ENCODE measurements around the gene NGLY1. TPM values are rescaled to one million over a fixed set of nuclear protein-coding genes. Genes with fewer than 3 reads are reported as not detected.

NGLY1 gene
- total RNA-seq, 1 donor from 2014 or later, result 33.3 TPM

- DNase-seq (ENCODE audit: low spot score), result peak; percentile 27
Measured at GRCh38 chr3:25783661-25784512, 644 bp upstream of the NGLY1 start.

- DNase-seq (ENCODE audit: low spot score), result no peak
Measured at GRCh38 chr3:25782636-25782937, 656 bp downstream of the NGLY1 start.

DNA sequence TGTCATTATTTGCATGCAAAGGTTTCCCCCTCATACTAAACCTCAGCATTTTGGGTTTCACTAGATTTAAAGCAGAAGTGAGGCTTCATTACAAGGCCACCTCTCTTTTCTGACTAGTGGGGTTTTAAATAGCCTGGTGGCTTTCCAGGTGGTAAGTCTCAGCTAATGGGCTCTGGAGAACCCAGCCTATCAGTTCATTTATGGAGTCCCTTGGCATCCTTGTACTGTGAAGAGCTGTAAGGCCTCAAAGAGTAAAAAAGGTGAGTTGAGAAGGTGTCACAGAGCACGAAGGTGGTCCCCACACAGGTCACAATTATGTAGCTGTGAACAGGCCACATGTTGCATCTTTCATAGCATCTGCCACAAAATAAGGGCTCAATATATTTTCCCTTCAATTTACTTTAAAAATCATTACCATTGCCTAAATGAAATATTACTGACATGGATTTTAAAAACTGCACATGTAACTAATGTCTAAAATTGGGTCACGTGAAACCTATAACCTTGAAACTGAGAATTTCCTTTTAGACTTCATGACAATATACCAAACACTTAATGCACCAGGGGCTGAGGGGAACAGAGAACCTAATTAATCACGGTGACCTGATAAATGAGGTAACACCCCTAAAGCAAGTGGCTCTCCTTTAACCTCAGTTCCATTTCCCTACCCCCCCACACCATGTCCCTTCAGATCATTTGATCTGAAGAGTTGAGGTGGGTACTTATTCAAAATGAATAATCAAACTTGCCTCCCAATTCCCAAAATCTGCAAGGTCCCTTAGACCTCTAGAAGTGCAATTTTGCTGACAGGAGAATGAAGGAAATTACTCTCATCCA is 1.3 kb downstream of the NGLY1 start:
- no peak for DNase-seq (ENCODE audit: low spot score)

GRCh38 chr3:25781145-25781757 is 2.0 kb downstream of the NGLY1 start:
- no peak for DNase-seq (ENCODE audit: low spot score)

GRCh38 chr3:25780618-25781017 is 2.6 kb downstream of the NGLY1 start:
- no peak for DNase-seq (ENCODE audit: low spot score)

GRCh38 chr3:25775936-25776335 is 7.3 kb downstream of the NGLY1 start:
- no peak for DNase-seq (ENCODE audit: low spot score)

DNA sequence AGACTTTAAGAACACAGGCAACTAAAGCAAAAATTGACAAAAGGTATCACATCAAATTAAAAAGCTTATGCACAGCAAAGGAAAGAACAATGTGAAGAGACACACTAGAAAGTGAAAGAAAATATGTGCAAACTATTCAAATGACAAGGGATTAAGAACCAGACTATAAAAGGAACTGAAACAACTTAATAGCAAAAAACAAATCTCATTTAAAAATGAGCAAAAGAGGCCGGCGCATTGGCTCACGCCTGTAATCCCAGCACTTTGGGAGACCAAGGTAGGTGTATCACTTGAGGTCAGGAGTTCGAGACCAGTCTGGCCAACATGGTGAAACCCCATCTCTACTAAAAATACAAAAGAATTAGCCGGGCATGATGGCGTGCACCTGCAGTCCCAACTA is 14.4 kb downstream of the NGLY1 start:
- DNase-seq (ENCODE audit: low spot score), result no peak

- DNase-seq (ENCODE audit: low spot score), result no peak
Measured at GRCh38 chr3:25751725-25752124, 31.5 kb downstream of the NGLY1 start.

DNA sequence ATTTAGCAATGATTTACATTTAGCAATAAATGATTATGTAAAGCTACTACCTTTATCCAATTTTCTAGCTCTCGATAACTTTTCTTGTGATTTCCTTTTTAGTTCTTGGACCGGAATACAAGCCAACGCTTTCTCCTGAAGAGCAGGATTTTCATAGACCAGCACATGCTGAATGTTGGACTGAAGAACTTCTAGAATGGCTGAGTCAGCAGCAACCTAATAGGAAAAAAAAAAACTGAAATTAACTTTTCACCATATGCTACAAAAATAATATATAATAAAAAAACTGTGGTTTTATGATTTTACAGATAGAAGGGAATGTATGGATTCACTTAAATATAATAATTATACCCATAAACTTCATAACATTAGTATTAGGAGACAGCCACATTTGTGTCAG is 32.2 kb downstream of the NGLY1 start:
- DNase-seq (ENCODE audit: low spot score), result no peak

DNA sequence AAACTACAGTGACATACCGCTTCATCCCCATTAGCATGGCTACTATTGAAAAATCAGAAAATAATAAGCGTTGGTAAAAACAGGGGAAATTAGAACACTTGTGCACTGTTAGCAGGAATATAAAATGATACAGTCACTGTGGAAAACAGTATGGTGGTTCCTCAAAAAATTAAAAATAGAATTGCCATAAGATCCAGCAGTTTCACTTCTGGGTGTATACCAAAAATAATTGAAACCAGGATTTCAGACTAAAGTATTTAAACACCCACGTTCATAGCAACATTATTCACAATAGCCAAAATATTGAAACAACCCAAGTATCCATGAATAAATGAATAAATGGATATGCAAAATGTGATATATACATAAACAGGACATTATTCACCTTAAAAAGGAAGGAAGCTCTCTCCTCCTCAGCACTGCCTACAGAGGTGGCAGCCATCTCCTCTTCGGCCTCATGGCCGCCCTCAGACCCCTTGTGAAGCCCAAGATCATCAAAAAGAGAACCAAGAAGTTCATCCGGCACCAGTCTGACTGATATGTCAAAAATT is 34.1 kb downstream of the NGLY1 start:
- DNase-seq (ENCODE audit: low spot score), result no peak

DNA sequence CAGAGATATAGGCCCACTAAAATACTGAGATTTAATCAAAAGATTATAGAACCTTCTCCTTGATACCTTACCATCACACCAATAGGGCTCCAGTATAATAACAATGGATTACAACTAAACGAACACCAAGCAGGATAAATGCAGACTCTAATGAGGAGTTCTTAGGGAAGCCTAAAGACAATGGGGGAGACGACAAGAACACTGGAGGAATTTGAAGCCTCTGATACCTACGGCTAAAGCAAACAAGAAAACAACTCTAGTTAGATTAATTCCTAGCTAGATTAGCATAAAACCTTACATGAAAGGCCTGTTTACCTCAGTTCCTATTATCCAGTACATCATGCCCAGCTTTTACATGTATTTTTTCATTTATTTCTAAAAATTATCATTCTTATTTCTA is 35.1 kb downstream of the NGLY1 start:
- no peak for DNase-seq (ENCODE audit: low spot score)

DNA sequence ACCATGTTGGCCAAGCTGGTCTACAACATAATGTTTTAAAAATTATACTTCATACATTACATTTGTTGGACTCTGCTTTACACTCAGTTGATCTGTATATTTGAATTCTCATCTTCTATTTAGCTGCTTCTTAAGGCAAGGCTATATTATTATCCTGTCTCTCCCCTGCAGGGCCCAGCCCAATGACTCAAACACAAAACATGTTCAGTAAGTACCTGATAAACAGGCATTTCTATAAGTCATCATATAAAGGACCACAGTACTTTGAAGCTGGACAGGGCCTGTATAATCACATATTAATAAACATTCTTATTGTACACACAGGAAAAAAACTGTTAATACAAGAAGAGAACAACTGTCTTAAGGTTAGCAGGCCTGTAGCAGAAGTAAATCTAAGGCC is 36.2 kb downstream of the NGLY1 start:
- no peak for DNase-seq (ENCODE audit: low spot score)

DNA sequence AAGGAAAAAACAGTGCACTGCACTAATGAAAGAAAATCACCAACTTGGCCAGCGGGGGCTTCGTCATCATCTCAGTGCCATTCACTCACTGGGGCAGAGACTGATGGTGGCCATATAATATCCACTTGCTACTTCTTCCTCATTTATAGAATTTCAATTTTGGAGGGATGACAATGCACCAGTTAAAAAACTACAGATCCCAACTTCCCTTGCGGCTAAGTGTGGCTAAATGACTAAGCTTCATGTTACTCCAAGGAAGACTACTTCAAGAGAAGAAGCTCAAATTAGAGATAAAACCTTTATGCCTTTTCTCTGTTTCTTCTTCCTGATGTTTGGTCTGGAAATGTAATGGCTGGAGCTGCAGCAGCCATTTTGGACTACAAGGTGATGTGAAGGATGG is 38.8 kb downstream of the NGLY1 start:
- no peak for DNase-seq (ENCODE audit: low spot score)

- no peak for DNase-seq (ENCODE audit: low spot score)
Measured at GRCh38 chr3:25728101-25728500, 55.1 kb downstream of the NGLY1 start.

DNA sequence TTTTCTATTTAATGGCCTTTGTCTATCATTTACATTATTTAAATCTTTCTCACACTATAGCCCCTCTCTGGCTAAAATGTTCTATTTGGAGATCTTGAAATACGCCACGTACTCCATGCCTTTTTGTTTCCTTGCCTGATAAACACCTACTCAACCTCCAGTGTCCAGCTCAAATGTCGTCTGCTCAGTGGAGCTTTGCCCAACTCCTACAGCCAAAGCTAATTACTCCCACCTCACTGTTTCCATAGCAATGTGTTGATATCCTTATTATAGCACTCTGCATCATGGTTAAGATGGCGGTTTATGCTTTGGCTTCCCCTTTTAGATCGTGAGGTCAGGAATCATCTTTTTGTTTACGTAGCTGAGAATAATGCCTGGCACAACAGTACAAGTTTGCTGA is 55.9 kb downstream of the NGLY1 start:
- DNase-seq (ENCODE audit: low spot score), result no peak

DNA sequence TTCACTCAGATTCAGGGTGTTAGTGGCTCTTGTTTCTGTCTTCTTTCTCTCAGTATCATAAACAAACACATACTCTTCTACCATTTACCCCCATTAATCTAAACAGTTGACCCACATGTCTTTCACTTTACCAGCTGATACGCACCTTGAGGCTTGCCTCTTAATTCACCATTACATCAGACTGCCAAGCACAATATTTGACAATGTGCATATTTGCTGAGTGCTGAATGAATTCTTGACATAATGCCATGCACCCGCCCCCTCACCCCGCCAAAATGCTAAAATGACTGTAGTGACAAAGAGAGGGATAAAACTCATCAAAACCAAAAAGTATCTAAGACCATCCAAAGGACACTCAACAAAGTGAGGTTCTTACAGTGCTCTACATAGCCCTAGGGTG is 57.4 kb downstream of the NGLY1 start:
- no peak for DNase-seq (ENCODE audit: low spot score)

- DNase-seq (ENCODE audit: low spot score), result no peak
Measured at GRCh38 chr3:25724948-25725645, 58.1 kb downstream of the NGLY1 start.

DNA sequence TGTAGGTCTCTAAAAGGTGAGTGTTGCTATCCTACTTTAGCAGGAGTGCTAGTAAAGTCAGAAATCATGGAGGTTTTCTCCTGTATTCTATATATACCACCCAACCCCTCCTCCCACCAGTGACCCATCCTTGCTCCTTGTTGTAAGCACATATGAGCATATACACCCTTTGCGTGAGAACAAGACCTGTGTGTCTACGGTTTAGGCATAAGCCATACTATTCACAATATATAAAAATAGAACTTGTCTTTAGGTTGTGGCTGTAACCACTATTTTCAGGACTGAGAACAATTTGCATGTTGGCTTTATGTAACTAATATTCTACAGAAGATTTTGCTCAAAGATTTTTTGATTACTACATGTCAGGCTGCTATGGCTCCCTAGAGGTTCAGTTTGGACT is 59.4 kb downstream of the NGLY1 start:
- DNase-seq (ENCODE audit: low spot score), result no peak

DNA sequence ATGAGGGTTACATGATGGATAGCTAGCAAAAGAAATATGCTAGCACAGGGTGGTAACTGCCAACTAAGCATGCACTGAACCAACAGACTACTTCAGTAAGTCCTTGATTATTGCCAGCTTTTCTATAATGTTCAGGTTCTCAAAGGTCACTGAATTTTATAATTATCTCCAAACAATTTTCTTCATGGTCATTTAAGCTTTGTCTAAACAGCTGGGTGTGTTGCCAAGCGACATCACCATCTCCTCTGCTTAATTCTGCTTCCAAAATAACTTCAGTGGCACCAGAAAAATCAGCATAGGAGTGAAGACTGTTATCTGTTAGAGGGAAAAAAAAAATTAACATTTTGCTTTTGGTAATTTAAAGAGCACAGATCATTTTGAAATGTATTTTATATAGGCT is 63.9 kb downstream of the NGLY1 start:
- no peak for DNase-seq (ENCODE audit: low spot score)

- no peak for DNase-seq (ENCODE audit: low spot score)
Measured at GRCh38 chr3:25713341-25713985, 69.8 kb downstream of the NGLY1 start.

- DNase-seq (ENCODE audit: low spot score), result no peak
Measured at GRCh38 chr3:25711090-25711489, 72.2 kb downstream of the NGLY1 start.

Measured in mucosa of gallbladder (tissue), 1 donor.